Effector CD8-positive, alpha-beta T cell (primary cell): ENCODE data around the gene OR6J1.
"Not testable (repeated sequence)": the region's sequence is repeated elsewhere in the genome, so short reads cannot be mapped to it uniquely, and the experiment has no call there.

Source experiments
- DNase-seq: peaks from one replicate; lab custom pipeline; 2025; lab: John Stamatoyannopoulos, UW

Gene OR6J1

DNA sequence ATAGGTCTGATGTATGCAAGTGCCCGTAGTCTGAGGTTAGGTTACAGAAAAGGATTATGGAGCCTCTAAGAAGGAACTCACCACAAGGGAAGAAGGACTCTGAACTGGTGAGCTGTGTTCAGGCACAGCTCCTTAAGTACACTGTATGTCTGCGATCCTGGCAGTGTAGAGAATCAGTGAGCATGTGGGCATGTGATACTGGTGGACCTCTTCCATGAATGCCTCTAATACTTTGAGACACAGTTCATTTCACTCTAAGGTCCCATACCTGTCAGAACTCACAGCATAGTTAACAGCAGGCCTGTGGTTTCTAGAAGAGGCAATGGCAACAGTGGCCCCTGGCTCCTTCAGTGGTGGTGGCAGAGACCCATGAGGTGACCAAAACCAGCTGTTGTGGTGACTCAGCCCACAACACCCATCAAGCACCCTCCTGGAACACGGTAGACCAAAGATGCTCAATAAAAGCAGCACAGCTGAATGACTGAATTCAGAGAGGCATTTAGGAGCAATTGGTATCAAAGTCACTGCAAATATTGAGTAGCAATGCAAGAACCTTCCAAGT, 6.9 kb upstream of the OR6J1 start:
- no peak for DNase-seq

DNA sequence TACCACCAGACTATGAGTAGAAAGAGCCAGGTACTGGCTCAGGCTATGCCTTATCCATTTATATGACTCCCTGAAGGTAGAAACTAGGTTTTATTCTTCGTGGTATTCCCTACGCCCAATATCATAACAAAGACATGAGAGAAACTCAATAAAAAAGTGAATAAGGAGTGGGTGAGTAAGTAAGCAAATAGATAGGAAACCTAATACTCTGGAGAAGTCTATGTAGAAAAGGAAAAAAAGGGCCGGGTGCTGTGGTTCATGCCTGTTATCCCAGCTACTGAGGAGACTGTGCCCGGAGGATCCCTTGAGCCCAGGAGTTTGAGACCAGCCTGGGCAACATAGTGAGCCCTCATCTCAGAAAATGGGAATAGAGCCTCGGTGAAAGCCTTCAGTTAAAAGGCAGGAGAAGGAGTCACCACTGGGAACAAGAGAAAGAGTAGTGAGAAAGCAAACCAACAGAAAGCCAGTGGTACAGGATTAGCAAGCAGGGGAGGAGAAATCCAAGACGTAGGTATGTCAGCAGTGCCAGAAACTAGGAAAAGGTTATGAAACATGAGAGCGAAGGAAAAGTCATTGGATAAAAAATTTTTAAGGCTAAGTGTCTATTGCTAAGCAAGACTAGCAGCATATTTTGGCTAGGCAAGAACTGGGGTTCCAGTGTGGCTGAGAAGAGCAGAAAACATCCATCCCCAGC, 6.0 kb upstream of the OR6J1 start:
- no peak for DNase-seq

DNA sequence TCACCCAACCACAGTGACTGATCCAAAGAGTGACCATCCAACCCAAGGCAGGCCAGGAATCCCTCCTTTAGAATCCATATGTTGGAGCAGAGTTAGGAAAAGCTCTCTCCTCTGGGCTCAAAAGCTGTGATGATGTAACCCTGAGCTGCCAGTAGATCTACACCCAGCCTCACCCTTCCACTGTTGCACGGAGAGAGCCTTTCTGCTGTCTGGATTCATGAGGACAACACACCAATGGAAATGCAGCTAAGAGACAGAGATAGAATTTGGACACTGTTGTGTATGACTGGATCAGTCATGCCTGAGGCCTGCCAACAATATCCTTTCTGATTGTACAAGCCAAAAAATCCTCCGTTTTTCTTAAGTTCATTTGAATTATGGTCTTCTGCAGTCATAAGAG, 4.4 kb upstream of the OR6J1 start:
- no peak for DNase-seq

DNA sequence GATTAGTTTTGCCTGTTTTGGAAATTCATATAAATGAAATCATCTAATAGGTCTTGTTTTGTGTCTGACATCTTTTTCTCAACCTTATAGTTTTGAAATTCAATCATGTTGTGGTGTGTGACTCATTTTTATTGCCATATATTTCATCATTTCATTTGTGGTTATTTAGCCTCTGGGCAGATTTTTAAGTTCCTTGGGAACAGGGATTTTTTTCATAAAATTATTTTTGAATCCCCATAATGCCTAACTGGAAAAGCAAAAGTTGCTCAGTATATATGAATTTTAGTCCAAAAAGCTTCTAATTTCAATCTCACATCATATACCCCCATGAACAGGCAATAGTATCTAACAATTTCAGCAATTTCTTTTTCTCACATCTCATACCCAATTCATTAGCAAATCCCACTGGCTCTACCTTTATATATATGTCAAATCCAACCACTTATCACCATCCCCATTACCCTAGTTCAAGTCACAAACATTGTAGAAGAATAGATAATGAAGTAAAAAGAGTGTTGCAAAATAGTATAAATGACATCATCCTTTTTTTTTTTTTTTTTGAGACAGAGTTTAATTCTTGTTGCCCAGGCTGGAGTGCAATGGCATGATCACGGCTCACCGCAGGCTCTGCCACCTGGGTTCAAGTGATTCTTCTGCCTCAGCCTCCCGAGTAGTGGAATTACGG, 2.6 kb upstream of the OR6J1 start:
- DNase-seq: no peak

DNA sequence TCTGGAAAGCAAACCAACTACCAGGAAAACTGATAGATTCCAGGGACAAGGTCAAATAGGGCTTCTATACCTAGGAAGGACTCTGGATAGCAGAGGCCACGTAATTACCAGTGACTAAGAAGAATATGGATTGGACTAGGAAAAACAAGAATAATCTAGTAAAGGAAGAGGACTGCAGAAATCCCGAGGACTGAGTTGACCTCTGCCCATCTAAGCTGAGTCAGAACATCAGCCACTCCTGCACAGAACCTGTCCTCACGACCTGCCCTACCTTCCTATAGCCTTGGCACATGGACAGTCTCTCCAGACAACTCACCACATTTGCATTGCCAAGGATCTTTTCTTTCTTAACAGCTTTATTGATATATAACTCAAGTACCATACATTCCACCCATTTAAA, 2.3 kb downstream of the OR6J1 start:
- no peak for DNase-seq

DNA sequence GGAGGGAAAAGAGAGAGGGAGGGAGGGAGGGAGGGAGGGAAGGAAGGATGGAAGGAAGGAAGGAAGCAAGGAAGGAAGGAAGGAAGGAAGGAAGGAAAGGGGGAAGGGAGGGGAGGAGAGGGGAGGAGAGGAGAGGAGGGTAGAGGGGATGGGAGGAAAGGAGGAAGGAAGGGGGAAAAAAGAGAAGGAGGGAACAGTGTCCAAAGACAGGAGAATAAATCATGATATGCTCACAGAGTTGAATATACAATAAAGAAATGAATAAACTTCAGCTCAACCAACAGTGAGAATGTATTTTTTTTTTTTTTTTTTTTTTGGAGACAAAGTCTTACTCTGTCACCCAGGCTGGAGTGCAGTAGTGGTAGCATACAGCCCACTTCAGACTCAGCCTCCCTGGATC, 4.0 kb downstream of the OR6J1 start:
- DNase-seq: no peak

DNA sequence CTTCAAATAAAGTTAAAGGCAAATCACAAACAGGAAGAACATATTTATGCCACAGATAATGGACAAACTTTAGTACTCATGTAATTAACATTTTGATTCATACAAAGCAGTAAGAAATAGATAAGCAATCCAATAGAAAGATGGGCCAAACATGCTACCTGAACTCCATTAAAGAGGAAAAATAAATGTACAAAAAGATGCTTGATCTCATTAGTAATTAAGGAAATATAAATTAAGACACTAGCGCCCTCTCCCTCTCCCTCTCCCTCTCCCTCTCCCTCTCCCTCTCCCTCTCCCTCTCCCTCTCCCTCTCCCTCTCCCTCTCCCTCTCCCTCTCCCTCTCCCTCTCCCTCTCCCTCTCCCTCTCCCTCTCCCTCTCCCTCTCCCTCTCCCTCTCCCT, 8.2 kb downstream of the OR6J1 start:
- DNase-seq: not testable (repeated sequence)

DNA sequence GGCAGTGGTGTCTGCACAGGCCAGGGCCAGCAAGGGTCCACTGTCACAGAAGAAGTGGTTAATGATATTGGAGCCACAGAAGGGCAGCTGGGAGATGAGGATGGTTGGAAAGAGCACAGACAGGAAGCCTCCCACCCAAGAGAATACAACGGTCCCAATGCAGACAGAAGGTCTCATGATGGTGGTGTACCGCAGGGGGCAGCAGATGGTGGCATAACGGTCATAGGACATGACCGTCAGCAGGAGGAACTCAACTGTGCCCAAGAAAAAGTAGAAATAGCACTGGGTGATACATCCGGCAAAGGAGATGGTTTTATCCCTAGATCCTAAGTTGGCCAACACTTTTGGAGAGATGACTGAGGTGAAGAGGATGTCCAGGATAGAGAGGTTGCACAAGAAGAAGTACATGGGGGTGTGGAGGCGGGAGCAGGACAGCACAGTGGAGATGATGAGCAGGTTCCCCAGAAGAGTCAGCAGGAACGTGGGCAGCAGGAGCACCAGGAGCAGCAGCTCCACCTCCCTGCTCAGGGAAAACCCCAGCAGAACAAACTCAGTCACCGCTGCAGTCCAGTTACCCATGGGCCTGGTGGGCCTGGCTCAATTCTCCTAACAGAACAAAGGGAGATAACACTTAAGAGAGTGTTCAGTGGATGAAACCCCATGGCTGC, 9.8 kb downstream of the OR6J1 start:
- DNase-seq: no peak

DNA sequence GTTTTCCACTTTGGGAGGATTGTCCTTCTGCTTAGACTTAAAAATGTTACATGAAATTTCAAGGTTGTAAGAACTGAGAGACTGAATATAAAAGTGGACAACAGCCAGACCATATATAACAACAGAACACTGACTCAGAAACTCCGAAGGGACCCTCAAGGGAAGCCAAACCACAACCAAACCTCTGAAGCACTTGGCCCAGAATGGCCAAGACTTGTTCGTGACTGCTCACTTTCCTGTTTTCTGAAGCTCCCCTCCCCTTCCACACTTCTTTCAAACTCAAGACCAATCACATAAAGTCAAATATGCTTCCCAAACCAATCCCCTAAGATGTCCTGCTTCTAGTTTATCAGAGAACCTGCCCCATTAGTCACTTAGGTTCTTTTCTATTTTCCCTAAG, 13.7 kb downstream of the OR6J1 start:
- DNase-seq: no peak

DNA sequence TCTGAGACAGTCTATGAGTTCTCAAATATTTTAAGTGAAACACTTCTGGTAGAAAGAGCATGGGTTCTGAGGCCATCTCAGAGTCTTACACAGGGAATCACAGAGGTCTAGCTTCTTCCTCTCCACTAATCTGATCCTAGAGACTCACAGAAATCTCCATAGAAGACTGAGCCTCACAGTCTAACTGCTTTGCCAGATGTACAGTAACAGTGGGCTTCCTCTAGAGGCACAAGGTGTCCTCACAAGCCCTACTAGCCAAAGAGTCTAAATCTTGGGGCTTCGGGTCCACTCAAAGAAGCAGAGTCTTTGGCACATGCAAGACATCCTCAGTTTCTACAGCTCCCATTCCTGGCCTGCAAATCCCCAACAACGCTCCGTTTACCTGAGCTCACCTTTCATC, 14.1 kb downstream of the OR6J1 start:
- no peak for DNase-seq

DNA sequence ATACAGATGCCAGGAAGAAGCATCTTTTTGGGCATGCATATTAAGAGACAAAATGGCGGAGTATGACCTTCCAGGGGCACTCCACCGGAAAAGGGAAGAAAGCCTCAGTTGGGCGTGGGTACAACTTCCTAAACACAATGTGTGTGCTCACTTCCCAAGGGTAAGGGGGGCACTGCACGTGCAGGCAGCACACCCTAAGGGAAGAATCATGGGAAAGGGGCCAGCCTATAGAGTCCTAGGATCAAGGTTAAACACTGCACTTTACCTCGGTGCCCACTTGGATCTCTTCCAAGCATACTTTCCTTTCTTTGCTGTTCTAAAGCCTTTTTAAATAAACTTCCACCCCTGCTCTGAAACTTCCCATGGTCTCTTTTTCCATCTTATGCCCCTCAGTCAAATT, 14.8 kb downstream of the OR6J1 start:
- DNase-seq: no peak

DNA sequence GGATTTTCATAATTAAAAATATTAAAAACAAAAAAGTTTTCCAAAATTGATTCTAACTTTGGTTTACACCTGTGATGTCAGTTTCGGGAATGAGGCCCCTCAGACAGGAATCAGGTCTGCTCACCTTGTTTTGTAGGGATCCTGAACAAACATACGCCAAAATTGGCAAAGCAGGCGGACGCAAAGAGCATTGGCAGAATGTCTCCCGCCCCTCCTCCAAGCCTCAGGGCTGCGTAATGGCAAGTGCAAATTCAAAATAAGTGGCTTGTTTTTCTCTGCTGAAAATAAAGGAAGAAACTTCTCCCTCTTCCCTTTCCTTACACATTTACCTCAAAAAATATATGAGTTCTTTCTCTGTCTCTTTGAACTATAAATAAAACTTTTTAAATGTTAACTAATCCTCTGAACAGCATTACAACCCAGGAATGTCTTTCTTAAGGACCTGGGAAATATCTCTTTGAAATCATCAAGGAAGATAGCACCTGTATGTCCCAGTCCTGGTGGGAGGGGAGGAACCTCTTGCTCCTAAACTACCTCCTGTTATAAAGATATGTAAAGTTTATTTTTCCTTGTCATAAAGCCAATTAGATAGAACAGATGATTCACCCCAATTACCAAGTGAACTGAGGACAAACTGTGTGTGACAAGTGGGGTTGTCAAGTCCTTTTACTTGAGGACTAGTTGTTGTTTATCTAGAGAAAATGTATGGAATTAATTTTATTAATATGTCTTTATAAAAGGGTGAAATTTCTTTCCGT, 16.5 kb downstream of the OR6J1 start:
- no peak for DNase-seq

DNA sequence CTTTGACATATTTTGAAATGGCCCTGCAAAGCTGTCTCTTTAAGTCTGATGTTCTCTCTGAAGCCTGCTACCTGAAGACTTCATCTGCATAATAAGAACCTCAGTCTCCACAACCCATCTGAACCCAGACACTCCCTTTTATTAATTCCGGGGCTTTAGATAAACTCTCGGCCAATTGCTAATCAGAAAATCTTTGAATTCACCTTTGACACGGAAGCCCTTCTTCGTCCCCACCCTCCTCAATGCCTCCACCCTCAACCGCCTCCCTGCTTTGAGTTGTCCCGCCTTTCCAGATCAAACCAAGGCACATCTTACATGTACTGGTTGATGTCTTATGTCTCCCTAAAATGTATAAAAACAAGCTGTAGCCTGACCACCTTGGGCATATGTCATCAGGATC, 17.6 kb downstream of the OR6J1 start:
- no peak for DNase-seq

DNA sequence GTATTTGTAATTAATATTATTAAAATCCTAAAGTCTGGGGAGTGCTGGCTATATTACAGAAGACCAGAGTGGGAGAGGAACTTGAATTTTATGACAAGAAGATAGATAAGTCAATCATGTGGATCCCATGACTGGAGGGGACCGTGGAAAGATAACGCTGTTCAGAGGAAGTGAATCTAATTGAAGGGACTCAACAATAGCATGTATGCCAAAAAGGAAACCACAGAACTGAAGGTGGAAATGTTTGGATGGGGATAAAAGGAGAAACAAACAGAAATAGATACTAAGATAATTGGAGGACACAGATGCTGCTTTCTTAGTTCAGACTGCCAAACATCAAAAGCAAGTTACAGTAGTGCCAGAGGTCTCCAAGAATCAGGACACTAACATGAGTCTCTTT, 21.1 kb downstream of the OR6J1 start:
- no peak for DNase-seq

DNA sequence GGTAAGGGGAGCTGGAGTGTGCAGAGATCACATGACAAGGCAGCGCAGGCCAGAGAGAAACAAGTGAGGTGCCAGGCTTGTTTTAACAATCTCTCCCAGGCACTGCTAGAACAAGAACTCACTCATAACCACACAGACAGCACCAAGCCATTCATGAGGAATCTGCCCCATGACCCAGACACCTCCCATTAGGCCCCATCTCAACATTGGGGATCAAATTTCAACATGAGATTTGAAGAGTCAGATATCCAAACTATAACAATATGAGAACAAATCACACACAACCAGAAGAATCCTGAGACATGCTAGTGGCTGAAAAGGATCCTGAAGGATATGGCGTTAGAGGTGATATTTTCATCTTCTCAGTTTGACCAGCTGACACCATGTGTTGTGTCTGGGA, 21.9 kb downstream of the OR6J1 start:
- DNase-seq: no peak

DNA sequence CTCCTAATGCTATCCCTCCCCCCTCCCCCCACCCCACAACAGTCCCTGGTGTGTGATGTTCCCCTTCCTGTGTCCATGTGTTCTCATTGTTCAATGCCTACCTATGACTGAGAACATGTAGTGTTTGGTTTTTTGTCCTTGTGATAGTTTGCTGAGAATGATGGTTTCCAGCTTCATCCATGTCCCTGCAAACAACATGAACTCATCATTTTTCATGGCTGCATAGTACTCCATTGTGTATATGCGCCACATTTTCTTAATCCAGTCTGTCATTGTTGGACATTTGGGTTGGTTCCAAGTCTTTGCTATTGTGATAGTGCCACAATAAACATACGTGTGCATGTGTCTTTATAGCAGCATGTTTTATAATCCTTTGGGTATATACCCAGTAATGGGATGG, 28.4 kb downstream of the OR6J1 start:
- DNase-seq: not testable (repeated sequence)

DNA sequence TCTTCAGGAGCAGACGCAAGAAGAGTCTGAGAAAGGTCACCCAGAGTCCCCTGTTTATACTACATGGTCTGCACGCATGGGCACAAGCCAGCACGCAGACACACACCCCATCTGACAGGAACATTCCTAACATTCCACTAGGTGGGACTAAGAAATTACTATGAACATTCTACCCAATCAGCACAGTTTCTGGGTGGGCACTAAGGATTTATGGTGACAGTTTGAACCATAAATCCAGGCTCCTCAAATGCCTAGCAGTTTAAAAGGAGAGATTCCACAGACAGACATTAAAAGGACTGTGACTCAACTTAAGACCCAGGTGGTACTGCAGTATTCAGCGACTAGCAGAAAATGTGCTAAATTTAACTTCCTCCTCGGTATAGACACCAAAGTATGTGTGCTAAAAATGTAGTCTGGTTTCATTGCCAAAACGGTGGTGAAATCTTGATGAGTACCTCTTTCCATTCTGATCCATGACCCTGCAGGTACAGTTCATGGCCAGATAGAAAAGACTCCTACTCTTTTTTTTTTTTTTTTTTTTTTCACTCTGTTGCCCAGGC, 29.8 kb downstream of the OR6J1 start:
- DNase-seq: no peak

DNA sequence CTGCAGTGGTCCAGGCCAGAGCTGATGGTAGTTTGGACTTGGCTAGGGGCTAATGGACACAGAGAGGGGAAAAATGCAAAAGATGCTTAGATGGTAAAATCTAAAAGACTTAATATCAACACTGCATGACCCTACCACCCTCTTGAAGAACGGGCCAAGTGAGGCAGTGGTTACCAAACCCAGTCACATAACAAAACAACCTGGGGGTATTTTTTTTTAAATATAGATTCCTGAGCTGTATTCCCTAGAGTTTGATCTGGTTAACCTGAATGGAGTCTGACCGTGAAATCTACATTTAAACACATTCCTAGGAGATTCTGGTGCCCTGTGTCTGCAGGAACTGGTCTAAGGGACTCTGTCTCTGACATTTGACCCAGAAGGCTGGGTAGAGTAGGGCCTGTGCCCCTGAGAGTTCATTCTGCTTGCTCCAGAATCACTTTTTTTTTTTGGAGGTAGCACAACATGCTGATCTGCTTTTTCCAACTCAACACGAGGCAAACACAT, 30.4 kb downstream of the OR6J1 start:
- no peak for DNase-seq

DNA sequence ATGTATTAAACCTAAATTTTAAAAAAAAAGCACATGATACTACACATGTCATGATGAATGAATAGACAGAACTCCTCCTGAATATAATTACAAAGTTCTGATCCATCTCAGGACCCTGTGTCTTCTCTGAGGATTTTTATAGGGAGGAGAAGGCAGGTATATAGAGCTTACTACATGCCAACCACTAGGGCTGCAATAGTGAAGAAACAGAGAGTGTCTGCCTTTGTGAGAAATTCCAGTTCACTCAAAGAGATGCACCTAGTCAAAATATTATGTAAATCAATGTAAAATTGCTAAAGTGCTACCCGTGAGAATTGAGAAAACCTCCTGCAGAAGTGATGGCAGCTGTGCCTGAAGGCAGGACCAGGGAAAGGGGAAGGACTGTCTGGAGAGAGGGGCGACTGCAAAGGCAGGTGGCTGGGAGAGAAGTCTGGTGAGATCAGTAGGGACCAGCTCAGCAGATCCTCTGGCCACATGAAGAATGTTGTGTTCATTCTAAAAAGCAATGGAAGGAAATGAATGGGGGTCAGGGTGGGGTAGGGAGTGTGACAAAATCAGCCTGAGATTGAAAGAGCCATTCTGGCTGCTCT, 31.0 kb downstream of the OR6J1 start:
- DNase-seq: no peak

DNA sequence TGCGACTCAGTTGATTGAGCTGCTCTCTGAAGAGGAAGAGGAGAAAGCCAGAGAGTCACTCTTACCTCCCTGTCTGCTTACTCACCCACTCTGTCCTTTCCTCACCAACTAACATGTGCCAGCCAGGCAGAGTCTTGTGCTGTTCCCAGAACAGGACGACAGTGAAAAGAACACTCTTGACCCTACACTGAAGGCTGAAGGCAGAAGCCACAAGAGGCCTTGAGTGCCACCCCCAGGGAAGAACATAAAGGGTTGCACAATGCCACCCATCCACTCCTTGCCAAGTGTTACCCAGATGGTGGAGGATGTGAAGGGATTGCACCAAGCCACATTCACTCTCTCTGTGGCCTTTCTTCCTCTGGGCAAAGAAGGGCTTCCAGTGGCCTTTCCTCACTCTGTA, 33.2 kb downstream of the OR6J1 start:
- no peak for DNase-seq

DNA sequence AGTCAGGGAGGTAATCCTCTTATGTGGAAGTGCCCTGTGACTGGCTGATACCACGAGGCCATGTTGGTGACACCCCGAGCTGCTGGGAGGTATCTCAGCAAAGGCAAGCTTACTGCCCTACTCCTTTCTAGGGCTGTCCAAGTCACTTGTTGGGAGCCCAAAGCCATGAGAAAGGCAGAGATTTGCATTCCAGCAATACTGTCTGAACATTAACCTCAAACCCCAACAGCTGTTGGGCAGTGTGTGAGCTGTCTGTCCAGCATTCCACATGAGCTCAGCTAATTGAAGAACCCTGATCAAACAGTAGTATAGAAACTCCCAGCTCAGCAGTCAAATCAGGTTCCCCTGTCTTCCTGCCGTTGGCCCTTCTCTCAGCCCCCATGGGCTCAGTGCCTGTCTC, 36.9 kb downstream of the OR6J1 start:
- no peak for DNase-seq
